GM12801 (cell line): Measurements from ENCODE around the gene SRSF8.
"Not testable (repeated sequence)": the region's sequence is repeated elsewhere in the genome, so short reads cannot be mapped to it uniquely, and the experiment has no call there.

Experiments
- TF ChIP-seq, protein P1 (sequence below): IDR thresholded peaks from one replicate; pipeline ENCODE4 v1.5.1; 2011; ENCODE audit warnings: control low read depth; ENCODE audit not compliant: insufficient read length; ENCODE audit errors: extremely low read depth

SRSF8 gene

GRCh38 chr11:95044010-95044409, 22.7 kb upstream of the SRSF8 start:
- TF ChIP-seq, protein P1, sequence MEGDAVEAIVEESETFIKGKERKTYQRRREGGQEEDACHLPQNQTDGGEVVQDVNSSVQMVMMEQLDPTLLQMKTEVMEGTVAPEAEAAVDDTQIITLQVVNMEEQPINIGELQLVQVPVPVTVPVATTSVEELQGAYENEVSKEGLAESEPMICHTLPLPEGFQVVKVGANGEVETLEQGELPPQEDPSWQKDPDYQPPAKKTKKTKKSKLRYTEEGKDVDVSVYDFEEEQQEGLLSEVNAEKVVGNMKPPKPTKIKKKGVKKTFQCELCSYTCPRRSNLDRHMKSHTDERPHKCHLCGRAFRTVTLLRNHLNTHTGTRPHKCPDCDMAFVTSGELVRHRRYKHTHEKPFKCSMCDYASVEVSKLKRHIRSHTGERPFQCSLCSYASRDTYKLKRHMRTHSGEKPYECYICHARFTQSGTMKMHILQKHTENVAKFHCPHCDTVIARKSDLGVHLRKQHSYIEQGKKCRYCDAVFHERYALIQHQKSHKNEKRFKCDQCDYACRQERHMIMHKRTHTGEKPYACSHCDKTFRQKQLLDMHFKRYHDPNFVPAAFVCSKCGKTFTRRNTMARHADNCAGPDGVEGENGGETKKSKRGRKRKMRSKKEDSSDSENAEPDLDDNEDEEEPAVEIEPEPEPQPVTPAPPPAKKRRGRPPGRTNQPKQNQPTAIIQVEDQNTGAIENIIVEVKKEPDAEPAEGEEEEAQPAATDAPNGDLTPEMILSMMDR: no peak

GRCh38 chr11:95045812-95046211, 20.9 kb upstream of the SRSF8 start:
- TF ChIP-seq, protein P1: no peak

- TF ChIP-seq, protein P1: not testable (repeated sequence)
These were observed 17.6 kb upstream of the SRSF8 start, which contains the start of gene KDM4F for GRCh38 chr11:95049122-95049521. Gene KDM4F (plus strand): TSS chr11:95049422.

DNA sequence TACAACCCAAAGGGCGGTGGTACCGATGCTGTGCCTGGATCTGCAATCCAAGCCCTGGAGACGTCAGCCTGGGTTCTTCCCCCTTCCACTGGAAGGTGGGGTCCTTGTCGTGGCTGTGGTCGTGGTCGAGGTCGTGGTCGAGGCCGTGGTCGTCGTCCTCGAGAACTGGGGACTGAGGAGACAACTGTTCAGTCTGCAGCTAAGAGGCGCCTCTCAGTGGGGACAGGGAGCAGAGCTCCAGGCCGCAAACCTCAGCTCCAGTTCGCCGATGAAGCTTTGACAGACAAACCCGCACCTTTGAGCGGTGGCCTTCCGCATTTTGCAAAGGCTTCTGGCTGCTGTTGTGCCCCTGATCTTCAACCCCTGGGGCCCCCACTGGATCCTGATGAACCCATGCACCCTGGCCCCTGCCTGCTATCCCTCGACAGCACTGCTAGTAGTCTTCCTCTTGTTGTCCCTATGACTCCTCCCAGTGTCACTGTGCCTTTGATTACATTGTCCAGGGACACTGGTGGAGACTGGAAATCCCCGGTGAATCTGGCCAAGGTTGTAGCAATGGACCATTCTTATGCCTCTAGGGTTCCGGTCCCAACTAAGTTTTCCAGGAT, 16.0 kb upstream of the SRSF8 start:
- TF ChIP-seq, protein P1: no peak

DNA sequence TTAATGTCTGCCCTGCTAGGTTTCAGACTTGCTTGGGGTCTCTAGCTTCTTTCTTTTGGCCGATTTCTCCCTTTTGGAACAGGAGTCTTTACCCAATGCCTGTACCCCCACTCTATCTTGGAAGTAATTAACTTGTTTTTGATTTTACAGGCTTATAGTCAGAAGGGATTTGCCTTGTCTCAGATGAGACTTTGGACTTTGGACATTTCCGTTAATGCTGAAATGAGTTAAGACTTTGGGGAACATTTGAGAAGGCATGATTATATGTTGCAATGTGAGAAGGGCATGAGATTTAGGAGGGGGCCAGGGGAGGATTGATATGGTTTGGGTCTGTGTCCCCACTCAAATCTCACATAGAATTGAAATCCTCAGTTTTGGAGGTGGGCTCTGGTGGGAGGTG, 12.4 kb upstream of the SRSF8 start:
- TF ChIP-seq, protein P1: no peak

- TF ChIP-seq, protein P1: no peak
These were observed 11.3 kb upstream of the SRSF8 start for GRCh38 chr11:95055283-95055897.

- TF ChIP-seq, protein P1: no peak
These were observed 8.8 kb upstream of the SRSF8 start for GRCh38 chr11:95057959-95058358.
